ENCODE results near the gene STARD13.

The STARD13 gene

GRCh38 chr13:33144358-33144784, 141.2 kb downstream of the STARD13 start:
- DNase-seq (ENCODE audit: low spot score in 2 of 2), result no peak
- Histone ChIP-seq H3K4me1 (no peaks in the 10 kb centered on the region), H3K36me3 (replicated peaks) (no peaks in the 10 kb centered on the region), H3K4me3 (no peak overlapping the region), H3K9me3 (no peaks in the 10 kb centered on the region), H3K27me3 (ENCODE audit: low read depth) (no peaks in the 10 kb centered on the region)
- in situ Hi-C loops (cut with MboI; ENCODE audit: low sequenced_read_pairs), result no loop called here

GRCh38 chr13:33139780-33140535, 145.6 kb downstream of the STARD13 start:
- Histone ChIP-seq H3K36me3 (replicated peaks) (no peaks in the 10 kb centered on the region), H3K27me3 (ENCODE audit: low read depth) (no peaks in the 10 kb centered on the region), H3K4me1 (no peaks in the 10 kb centered on the region), H3K4me3 (no peak overlapping the region), H3K9me3 (no peaks in the 10 kb centered on the region)
- DNase-seq (ENCODE audit: low spot score in 2 of 2), result no peak
- in situ Hi-C loops (cut with MboI; ENCODE audit: low sequenced_read_pairs), result no loop called here

GRCh38 chr13:33139184-33139583, 146.4 kb downstream of the STARD13 start:
- Histone ChIP-seq H3K9me3 (no peaks in the 10 kb centered on the region), H3K36me3 (replicated peaks) (no peaks in the 10 kb centered on the region), H3K4me1 (no peaks in the 10 kb centered on the region), H3K4me3 (no peak overlapping the region), H3K27me3 (ENCODE audit: low read depth) (no peaks in the 10 kb centered on the region)
- in situ Hi-C loops (cut with MboI; ENCODE audit: low sequenced_read_pairs), result no loop called here
- no peak for DNase-seq (ENCODE audit: low spot score in 2 of 2)

- H3K4me3 ChIP-seq, result no peak overlapping the region
- in situ Hi-C loops (cut with MboI; ENCODE audit: low sequenced_read_pairs), result no loop called here
- DNase-seq (ENCODE audit: low spot score in 2 of 2), result no peak
Measured at GRCh38 chr13:33138441-33138840, 147.1 kb downstream of the STARD13 start.

GRCh38 chr13:33137721-33138120, 147.8 kb downstream of the STARD13 start:
- Histone ChIP-seq H3K9me3 (no peaks in the 10 kb centered on the region), H3K4me1 (no peaks in the 10 kb centered on the region), H3K36me3 (replicated peaks) (no peaks in the 10 kb centered on the region), H3K27me3 (ENCODE audit: low read depth) (no peaks in the 10 kb centered on the region), H3K4me3 (no peak overlapping the region)
- no peak for DNase-seq (ENCODE audit: low spot score in 2 of 2)
- in situ Hi-C loops (cut with MboI; ENCODE audit: low sequenced_read_pairs), result no loop called here

More at GRCh38 chr13:33138441-33138840, 147.1 kb downstream of the STARD13 start:
- no peaks in the 10 kb centered on the region for H3K9me3 ChIP-seq
- no peaks in the 10 kb centered on the region for H3K4me1 ChIP-seq
- no peaks in the 10 kb centered on the region for H3K27me3 ChIP-seq (ENCODE audit: low read depth)
- no peaks in the 10 kb centered on the region for H3K36me3 ChIP-seq (replicated peaks)

- Histone ChIP-seq H3K4me1 (no peaks in the 10 kb centered on the region), H3K27me3 (ENCODE audit: low read depth) (no peaks in the 10 kb centered on the region), H3K4me3 (no peak overlapping the region), H3K9me3 (no peaks in the 10 kb centered on the region), H3K36me3 (replicated peaks) (no peaks in the 10 kb centered on the region)
- no peak for DNase-seq (ENCODE audit: low spot score in 2 of 2)
- in situ Hi-C loops (cut with MboI; ENCODE audit: low sequenced_read_pairs), result no loop called here
Measured at GRCh38 chr13:33135097-33135496, 150.5 kb downstream of the STARD13 start.

- Histone ChIP-seq H3K27me3 (ENCODE audit: low read depth) (no peaks in the 10 kb centered on the region), H3K9me3 (no peaks in the 10 kb centered on the region), H3K4me3 (no peak overlapping the region), H3K36me3 (replicated peaks) (no peaks in the 10 kb centered on the region), H3K4me1 (no peaks in the 10 kb centered on the region)
- DNase-seq (ENCODE audit: low spot score in 2 of 2), result no peak
- in situ Hi-C loops (cut with MboI; ENCODE audit: low sequenced_read_pairs), result no loop called here
Measured at GRCh38 chr13:33134213-33134612, 151.3 kb downstream of the STARD13 start.

GRCh38 chr13:33132644-33133440, 152.7 kb downstream of the STARD13 start:
- no peak for DNase-seq (ENCODE audit: low spot score in 2 of 2)
- H3K36me3 ChIP-seq (replicated peaks), result no peaks in the 10 kb centered on the region
- no peaks in the 10 kb centered on the region for H3K9me3 ChIP-seq
- no peaks in the 10 kb centered on the region for H3K27me3 ChIP-seq (ENCODE audit: low read depth)
- in situ Hi-C loops (cut with MboI; ENCODE audit: low sequenced_read_pairs), result no loop called here
- H3K4me1 ChIP-seq, result no peaks in the 10 kb centered on the region
- H3K4me3 ChIP-seq, result no peak overlapping the region

GRCh38 chr13:33129886-33130285, 155.7 kb downstream of the STARD13 start:
- in situ Hi-C loops (cut with MboI; ENCODE audit: low sequenced_read_pairs), result no loop called here
- Histone ChIP-seq H3K9me3 (no peaks in the 10 kb centered on the region), H3K27me3 (ENCODE audit: low read depth) (no peaks in the 10 kb centered on the region), H3K4me1 (no peaks in the 10 kb centered on the region), H3K36me3 (replicated peaks) (no peaks in the 10 kb centered on the region), H3K4me3 (no peak overlapping the region)
- DNase-seq (ENCODE audit: low spot score in 2 of 2), result no peak

GRCh38 chr13:33129094-33129832, 156.3 kb downstream of the STARD13 start:
- Histone ChIP-seq H3K9me3 (no peaks in the 10 kb centered on the region), H3K36me3 (replicated peaks) (no peaks in the 10 kb centered on the region), H3K27me3 (ENCODE audit: low read depth) (no peaks in the 10 kb centered on the region), H3K4me1 (no peaks in the 10 kb centered on the region), H3K4me3 (no peak overlapping the region)
- DNase-seq (ENCODE audit: low spot score in 2 of 2), result no peak
- in situ Hi-C loops (cut with MboI; ENCODE audit: low sequenced_read_pairs), result no loop called here

GRCh38 chr13:33128134-33128533, 157.4 kb downstream of the STARD13 start:
- Histone ChIP-seq H3K4me3 (no peak overlapping the region), H3K4me1 (peaks cover 6% of the 10 kb centered on the region), H3K36me3 (replicated peaks) (no peaks in the 10 kb centered on the region), H3K9me3 (no peaks in the 10 kb centered on the region), H3K27me3 (ENCODE audit: low read depth) (no peaks in the 10 kb centered on the region)
- in situ Hi-C loops (cut with MboI; ENCODE audit: low sequenced_read_pairs), result no loop called here
- DNase-seq (ENCODE audit: low spot score in 2 of 2), result no peak

GRCh38 chr13:33127009-33127551, 158.5 kb downstream of the STARD13 start:
- Histone ChIP-seq H3K36me3 (replicated peaks) (no peaks in the 10 kb centered on the region), H3K4me3 (no peak overlapping the region), H3K9me3 (no peaks in the 10 kb centered on the region), H3K4me1 (peaks cover 8% of the 10 kb centered on the region), H3K27me3 (ENCODE audit: low read depth) (no peaks in the 10 kb centered on the region)
- in situ Hi-C loops (cut with MboI; ENCODE audit: low sequenced_read_pairs), result no loop called here
- DNase-seq (ENCODE audit: low spot score in 2 of 2), result no peak

- no peaks in the 10 kb centered on the region for H3K36me3 ChIP-seq (replicated peaks)
- no peaks in the 10 kb centered on the region for H3K9me3 ChIP-seq
- no peak overlapping the region for H3K4me3 ChIP-seq
- in situ Hi-C loops (cut with MboI; ENCODE audit: low sequenced_read_pairs), result no loop called here
- H3K4me1 ChIP-seq, result peaks cover 8% of the 10 kb centered on the region
- H3K27me3 ChIP-seq (ENCODE audit: low read depth), result no peaks in the 10 kb centered on the region
- DNase-seq (ENCODE audit: low spot score in 2 of 2), result no peak
Measured at GRCh38 chr13:33125821-33126570, 159.6 kb downstream of the STARD13 start.
